PC-9 (cell line): ENCODE data around the gene STH. TPM values are rescaled to one million over a fixed set of nuclear protein-coding genes. Genes with fewer than 3 reads are reported as not detected.
"Not testable (repeated sequence)": the region's sequence is repeated elsewhere in the genome, so short reads cannot be mapped to it uniquely, and the experiment has no call there.

Experiments
- BruUV-seq: library from RNA; stranded (reverse); fragments of 400-500 nt; replicated peaks from 2 replicates; lab custom pipeline; 2021; lab: Mats Ljungman, UMichigan
- CTCF ChIA-PET: fragments of 300-600 bp; sonication (Branson Sonifier 250); formaldehyde crosslinking; loops from one replicate; lab custom pipeline; 2022; ENCODE audit warnings: antibody characterized with exemption; lab: Charles Lee
- POLR2A ChIA-PET: fragments of 300-600 bp; sonication (Branson Sonifier 250); formaldehyde crosslinking; loops from one replicate; lab custom pipeline; 2022; ENCODE audit warnings: antibody characterized with exemption; ENCODE audit not compliant: unreplicated experiment; lab: Charles Lee
- DNase-seq, 2 experiments: peaks; one replicate each; pipeline versions ENCODE4 v3.0.0 to v3.0.0-alpha.2; 2015 to 2022; ENCODE audit warnings: mixed read lengths in 1 of 2
- H2AFZ ChIP-seq: fragments of 200-600 bp; sonication (generic); 2 replicates; pipeline ENCODE4 v1.8.1; 2017; ENCODE audit warnings: antibody characterized with exemption
- H3F3A ChIP-seq: fragments of 200-600 bp; sonication (generic); 2 replicates; pipeline ENCODE4 v1.8.1; 2017; ENCODE audit warnings: antibody characterized with exemption, mild to moderate bottlenecking, low read depth; ENCODE audit not compliant: insufficient read depth
- H3K27ac ChIP-seq: fragments of 200-600 bp; sonication (generic); 2 replicates; pipeline ENCODE4 v1.6.1; 2016; ENCODE audit warnings: mixed run types
- H3K27me3 ChIP-seq: fragments of 200-600 bp; sonication (generic); 2 replicates; pipeline ENCODE4 v1.6.1; 2016; ENCODE audit warnings: low read depth, mixed run types; ENCODE audit not compliant: insufficient read depth
- H3K36me3 ChIP-seq: fragments of 200-600 bp; sonication (generic); 2 replicates; pipeline ENCODE4 v1.6.1; 2016; ENCODE audit warnings: low read depth, mixed run types
- H3K4me1 ChIP-seq: fragments of 200-600 bp; sonication (generic); replicated peaks from 2 replicates; pipeline ENCODE4 v1.6.1; 2016; ENCODE audit warnings: mixed run types; ENCODE audit not compliant: insufficient read depth
- H3K4me2 ChIP-seq: fragments of 200-600 bp; sonication (generic); 2 replicates; pipeline ENCODE4 v1.6.1; 2017; ENCODE audit warnings: mixed run types
- H3K4me3 ChIP-seq: fragments of 200-600 bp; sonication (generic); 2 replicates; pipeline ENCODE4 v1.6.1; 2016; ENCODE audit warnings: mixed run types
- H3K79me2 ChIP-seq: fragments of 200-600 bp; sonication (generic); 2 replicates; pipeline ENCODE4 v1.6.1; 2017; ENCODE audit warnings: low read depth, mixed run types
- H3K9me2 ChIP-seq: fragments of 200-600 bp; sonication (generic); 2 replicates; pipeline ENCODE4 v1.8.1; 2017; ENCODE audit warnings: mild to moderate bottlenecking; ENCODE audit not compliant: insufficient read depth
- H3K9me3 ChIP-seq: fragments of 200-600 bp; sonication (generic); 2 replicates; pipeline ENCODE4 v1.8.1; 2016; ENCODE audit warnings: low read depth; ENCODE audit not compliant: insufficient read depth
- H4K20me1 ChIP-seq: fragments of 200-600 bp; sonication (generic); 2 replicates; pipeline ENCODE4 v1.8.1; 2017; ENCODE audit not compliant: insufficient read depth
- EZH2 ChIP-seq: fragments of 200-600 bp; sonication (generic); IDR thresholded peaks from 2 replicates; pipeline ENCODE4 v1.8.0; 2017; ENCODE audit warnings: antibody characterized with exemption, low read depth
- intact Hi-C: fragments of 100-400 bp; cut with micrococcal nuclease; formaldehyde crosslinking; loops from one replicate; pipeline ENCODE4 v1.10.0; 2022; ENCODE audit not compliant: unreplicated experiment
- total RNA-seq: library from RNA; stranded (reverse); gene quantifications from 2 replicates; pipeline ENCODE4 v1.2.3, GENCODE V29; 2021
- TF ChIP-seq, protein P1 (sequence below): fragments of 200-600 bp; sonication (generic); conservative IDR thresholded peaks from 2 replicates; pipeline ENCODE4 v1.6.1; 2017; ENCODE audit warnings: mixed run types, antibody characterized with exemption, mild to moderate bottlenecking, moderate library complexity

The STH gene
- total RNA-seq, 1 experiment from 2014 or later, result not detected

DNA sequence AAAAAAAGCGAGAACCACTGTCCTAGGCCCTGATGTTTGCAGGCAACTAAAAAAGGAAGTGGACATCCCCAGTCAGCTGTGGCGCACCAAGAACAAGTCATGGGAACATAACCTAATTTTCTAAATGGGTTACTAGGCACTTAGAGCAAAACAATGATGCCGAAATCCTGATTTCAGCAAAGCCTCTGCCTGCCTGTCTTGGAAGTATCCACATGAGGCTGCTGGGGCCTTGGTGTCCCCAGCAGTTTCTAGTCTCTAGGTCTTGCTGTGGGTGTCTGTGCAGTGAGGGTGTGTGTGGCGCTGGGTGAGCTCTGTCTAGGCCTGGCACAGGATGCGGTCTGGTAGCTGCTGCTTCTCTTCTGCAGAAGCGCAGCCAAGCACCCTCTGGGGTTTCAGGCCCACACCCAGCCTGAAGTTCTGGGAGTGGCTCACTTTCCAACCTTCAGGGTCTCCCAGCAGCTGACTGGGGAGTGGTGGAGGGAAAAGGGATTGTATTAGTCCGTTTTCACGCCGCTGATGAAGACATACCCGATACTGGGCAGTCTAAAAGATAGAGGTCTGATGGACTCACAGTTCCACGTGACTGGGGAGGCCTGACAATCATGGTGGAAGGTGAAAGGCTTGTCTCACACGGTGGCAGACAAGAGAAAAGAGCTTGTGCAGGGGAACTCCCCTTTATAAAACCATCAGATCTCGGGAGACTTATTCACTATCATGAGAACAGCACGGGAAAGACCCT lies 21.1 kb downstream of the STH start:
- POLR2A ChIA-PET, result no interaction called here
- H2AFZ ChIP-seq, result no peak overlapping the region
- no peak overlapping the region for H3K4me3 ChIP-seq
- H3K27me3 ChIP-seq, result no peaks in the 10 kb centered on the region
- no peaks in the 10 kb centered on the region for H3K9me3 ChIP-seq
- H3K9me2 ChIP-seq, result no peaks in the 10 kb centered on the region
- TF ChIP-seq EZH2, result no peak
- TF ChIP-seq, protein P1, sequence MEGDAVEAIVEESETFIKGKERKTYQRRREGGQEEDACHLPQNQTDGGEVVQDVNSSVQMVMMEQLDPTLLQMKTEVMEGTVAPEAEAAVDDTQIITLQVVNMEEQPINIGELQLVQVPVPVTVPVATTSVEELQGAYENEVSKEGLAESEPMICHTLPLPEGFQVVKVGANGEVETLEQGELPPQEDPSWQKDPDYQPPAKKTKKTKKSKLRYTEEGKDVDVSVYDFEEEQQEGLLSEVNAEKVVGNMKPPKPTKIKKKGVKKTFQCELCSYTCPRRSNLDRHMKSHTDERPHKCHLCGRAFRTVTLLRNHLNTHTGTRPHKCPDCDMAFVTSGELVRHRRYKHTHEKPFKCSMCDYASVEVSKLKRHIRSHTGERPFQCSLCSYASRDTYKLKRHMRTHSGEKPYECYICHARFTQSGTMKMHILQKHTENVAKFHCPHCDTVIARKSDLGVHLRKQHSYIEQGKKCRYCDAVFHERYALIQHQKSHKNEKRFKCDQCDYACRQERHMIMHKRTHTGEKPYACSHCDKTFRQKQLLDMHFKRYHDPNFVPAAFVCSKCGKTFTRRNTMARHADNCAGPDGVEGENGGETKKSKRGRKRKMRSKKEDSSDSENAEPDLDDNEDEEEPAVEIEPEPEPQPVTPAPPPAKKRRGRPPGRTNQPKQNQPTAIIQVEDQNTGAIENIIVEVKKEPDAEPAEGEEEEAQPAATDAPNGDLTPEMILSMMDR, result no peak
- no peak overlapping the region for H3K27ac ChIP-seq
- H3K4me1 ChIP-seq, result no peaks in the 10 kb centered on the region
- no peaks in the 10 kb centered on the region for H3K36me3 ChIP-seq
- BruUV-seq, result no TSS peak
- intact Hi-C loops, result no loop called here
- CTCF ChIA-PET, result no interaction called here
- H3K79me2 ChIP-seq, result no peaks in the 10 kb centered on the region
- H3K4me2 ChIP-seq, result no peak overlapping the region
- H4K20me1 ChIP-seq, result no peaks in the 10 kb centered on the region
- H3F3A ChIP-seq, result no peaks in the 10 kb centered on the region
- no peak for DNase-seq

DNA sequence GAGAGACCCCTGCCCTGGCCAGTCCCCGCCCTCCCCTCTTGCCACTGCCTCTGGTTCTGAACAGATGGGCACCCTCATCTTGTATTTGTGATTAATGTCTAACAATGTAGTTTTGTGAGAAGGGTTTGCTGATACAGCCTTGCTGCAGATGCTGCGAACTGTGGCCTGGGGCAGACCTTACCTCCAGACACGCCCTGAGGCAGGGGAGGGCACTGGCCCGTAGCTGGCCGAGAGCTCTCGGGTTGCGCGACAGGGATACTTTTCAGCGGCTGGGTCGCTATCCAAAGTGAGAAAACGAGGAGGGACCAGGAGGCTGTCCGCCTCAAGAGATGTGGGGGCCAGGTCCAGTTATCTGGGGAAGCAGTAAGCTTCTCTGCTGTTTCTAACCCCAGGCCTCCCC lies 21.9 kb downstream of the STH start:
- ChIA-PET CTCF (interaction anchor here (0.7 kb wide), 1 partner anchor 192 kb away, joined by 3 read pairs; no protein-coding TSS in a partner anchor), POLR2A (no interaction called here)
- Histone ChIP-seq H3K9me3 (no peaks in the 10 kb centered on the region), H3F3A (no peaks in the 10 kb centered on the region), H3K9me2 (no peaks in the 10 kb centered on the region), H3K27ac (no peak overlapping the region), H3K4me2 (no peak overlapping the region), H3K27me3 (no peaks in the 10 kb centered on the region), H3K79me2 (no peaks in the 10 kb centered on the region), H3K4me3 (no peak overlapping the region), H3K4me1 (no peaks in the 10 kb centered on the region), H2AFZ (no peak overlapping the region), H4K20me1 (no peaks in the 10 kb centered on the region), H3K36me3 (no peaks in the 10 kb centered on the region)
- no peak for DNase-seq
- no TSS peak for BruUV-seq
- intact Hi-C loops, result no loop called here
- TF ChIP-seq, protein P1, result no peak
- no peak for TF ChIP-seq EZH2

DNA sequence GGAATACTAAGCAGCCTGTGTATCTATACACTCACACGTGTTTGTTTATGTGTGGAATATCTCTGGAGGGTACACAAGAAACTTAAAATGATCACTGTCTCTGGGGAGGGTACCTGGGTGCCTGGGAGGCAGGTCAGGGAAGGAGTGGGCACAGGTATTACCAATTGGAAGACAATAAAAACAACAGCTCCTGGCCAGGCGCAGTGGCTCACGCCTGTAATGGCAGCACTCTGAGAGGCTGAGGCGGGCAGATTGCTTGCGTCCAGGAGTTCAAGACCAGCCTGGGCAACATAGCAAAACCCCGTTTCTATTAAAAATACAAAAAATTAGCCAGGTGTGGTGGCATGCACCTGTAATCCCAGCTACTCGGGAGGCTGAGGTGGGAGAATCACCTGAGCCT lies 24.3 kb downstream of the STH start:
- H3K79me2 ChIP-seq, CTCF ChIA-PET, H3K9me3 ChIP-seq, BruUV-seq, H3K4me1 ChIP-seq, H3K36me3 ChIP-seq, H2AFZ ChIP-seq, H3K4me2 ChIP-seq, POLR2A ChIA-PET, intact Hi-C loops, H3K27ac ChIP-seq, H3K9me2 ChIP-seq, H3F3A ChIP-seq, H3K27me3 ChIP-seq, H4K20me1 ChIP-seq, H3K4me3 ChIP-seq: not testable (repeated sequence)
- peak in 1 of 2 experiments; percentile 25 for DNase-seq
